Activated CD8-positive, alpha-beta memory T cell treated with anti-CD3 and anti-CD28 coated beads, Interleukin-2, amount 10 ng/mL, durations not matched to agents 7 days and 5 days (primary cell): ENCODE results near the gene CWC27. TPM values are rescaled to one million over a fixed set of nuclear protein-coding genes. Genes with fewer than 3 reads are reported as not detected.

Experiments used
- ATAC-seq: fragments of 150-1000 bp; cut with Tn5 transposase; one replicate; pipeline ENCODE4 v1.10.0; 2021; ENCODE audit warnings: moderate library complexity
- CTCF ChIA-PET: fragments of 350-600 bp; sonication (Branson Sonifier 250); formaldehyde crosslinking; loops from one replicate; lab custom pipeline; 2021; ENCODE audit warnings: antibody characterized with exemption; lab: Charles Lee
- DNase-seq: peaks from one replicate; pipeline ENCODE4 v3.0.0-alpha.2; 2020
- H3K27ac Mint-ChIP-seq: one replicate; pipeline ENCODE4 v1.8.0; 2021; ENCODE audit warnings: mild to moderate bottlenecking, mixed read lengths
- H3K27me3 Mint-ChIP-seq: one replicate; pipeline ENCODE4 v1.8.0; 2021; ENCODE audit warnings: mixed read lengths
- H3K36me3 Mint-ChIP-seq: one replicate; pipeline ENCODE4 v1.8.0; 2021; ENCODE audit warnings: mild to moderate bottlenecking, mixed read lengths
- H3K4me1 Mint-ChIP-seq: one replicate; pipeline ENCODE4 v1.8.0; 2021; ENCODE audit warnings: mixed read lengths
- H3K4me3 Mint-ChIP-seq: one replicate; pipeline ENCODE4 v1.8.0; 2021; ENCODE audit warnings: mild to moderate bottlenecking, moderate library complexity, mixed read lengths
- H3K9me3 Mint-ChIP-seq: one replicate; pipeline ENCODE4 v1.8.0; 2022; ENCODE audit warnings: low read depth, mixed read lengths
- total RNA-seq, 2 experiments: library from RNA; stranded (reverse); gene quantifications; one replicate each; pipeline ENCODE4 v1.2.3, GENCODE V29; 2021

CWC27 gene
- total RNA-seq, 2 experiments from 2014 or later = 24.2 to 27.0 TPM

- no peak overlapping the region for H3K4me3 Mint-ChIP-seq
- H3K27ac Mint-ChIP-seq = no peak overlapping the region
- DNase-seq (no peak), ATAC-seq (no peak)
- H3K27me3 Mint-ChIP-seq = no peaks in the 10 kb centered on the region
- H3K4me1 Mint-ChIP-seq = peaks cover 4% of the 10 kb centered on the region
- peaks cover 25% of the 10 kb centered on the region for H3K36me3 Mint-ChIP-seq
- H3K9me3 Mint-ChIP-seq = peaks cover 5% of the 10 kb centered on the region
- CTCF ChIA-PET = no interaction called here
These were observed 219.0 kb downstream of the CWC27 start for GRCh38 chr5:64987768-64988167.

GRCh38 chr5:65009207-65009606 lies 240.5 kb downstream of the CWC27 start:
- ATAC-seq (no peak), DNase-seq (no peak)
- Mint-ChIP-seq H3K27ac (no peak overlapping the region), H3K4me1 (peaks cover 2% of the 10 kb centered on the region), H3K9me3 (peaks cover under 1% of the 10 kb centered on the region), H3K27me3 (no peaks in the 10 kb centered on the region), H3K36me3 (peaks cover 3% of the 10 kb centered on the region), H3K4me3 (no peak overlapping the region)
- CTCF ChIA-PET = no interaction called here

- ATAC-seq (no peak), DNase-seq (no peak)
- H3K9me3 Mint-ChIP-seq = no peaks in the 10 kb centered on the region
- CTCF ChIA-PET = no interaction called here
- peaks cover 2% of the 10 kb centered on the region for H3K36me3 Mint-ChIP-seq
- H3K27me3 Mint-ChIP-seq = no peaks in the 10 kb centered on the region
- peaks cover 2% of the 10 kb centered on the region for H3K4me1 Mint-ChIP-seq
- no peak overlapping the region for H3K27ac Mint-ChIP-seq
- no peak overlapping the region for H3K4me3 Mint-ChIP-seq
These were observed 242.1 kb downstream of the CWC27 start for GRCh38 chr5:65010841-65011240.

DNA sequence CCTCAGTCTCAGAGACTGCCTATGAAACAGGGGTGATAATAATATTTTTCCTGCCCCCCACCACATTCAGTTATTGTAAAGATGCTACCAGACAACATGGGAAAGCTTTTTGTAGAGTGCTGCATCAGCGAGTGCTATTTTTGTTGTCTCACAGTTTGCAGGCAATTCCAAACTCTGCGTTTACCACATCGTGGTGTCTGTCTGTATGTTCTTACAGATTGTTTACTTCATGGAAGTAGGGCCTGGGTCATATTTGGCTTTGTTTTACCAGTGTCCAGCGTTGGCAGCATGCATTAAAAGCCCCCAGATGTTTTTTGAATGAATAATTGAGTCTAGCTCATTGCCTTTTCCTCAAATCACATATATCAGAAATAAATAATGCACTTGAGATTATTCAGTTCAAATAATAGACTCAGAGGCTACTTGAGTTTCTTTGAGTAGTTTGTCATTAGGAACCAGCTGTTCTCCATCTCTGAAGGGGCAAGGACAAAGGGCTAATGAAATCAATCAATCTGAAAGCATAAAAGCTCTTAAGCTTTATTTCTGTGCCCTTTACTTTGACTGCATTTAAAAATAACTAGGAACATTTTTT lies 243.7 kb downstream of the CWC27 start:
- DNase-seq (no peak), ATAC-seq (no peak)
- no peaks in the 10 kb centered on the region for H3K27me3 Mint-ChIP-seq
- H3K4me3 Mint-ChIP-seq = no peak overlapping the region
- peaks cover 4% of the 10 kb centered on the region for H3K4me1 Mint-ChIP-seq
- H3K9me3 Mint-ChIP-seq = no peaks in the 10 kb centered on the region
- H3K27ac Mint-ChIP-seq = no peak overlapping the region
- CTCF ChIA-PET = no interaction called here
- no peaks in the 10 kb centered on the region for H3K36me3 Mint-ChIP-seq

DNA sequence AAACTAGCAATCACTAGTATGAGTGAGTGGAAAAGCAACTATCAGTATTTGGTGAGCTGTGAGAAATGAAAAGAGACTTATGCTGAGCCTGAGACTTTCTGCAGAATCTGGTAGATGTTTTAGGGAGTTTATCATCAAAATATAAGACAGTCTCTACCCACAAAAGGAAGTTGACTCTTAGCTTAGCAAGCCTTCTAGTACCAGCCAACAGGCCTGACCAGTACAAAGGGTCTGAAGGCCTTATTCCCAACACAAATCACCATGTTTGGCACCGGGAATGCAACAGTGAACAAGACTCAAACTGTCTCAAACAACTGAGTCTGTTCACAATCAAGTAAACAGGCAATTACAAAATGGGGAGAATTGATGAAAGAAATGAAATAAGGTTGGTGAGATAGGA lies 244.4 kb downstream of the CWC27 start:
- Mint-ChIP-seq H3K9me3 (no peaks in the 10 kb centered on the region), H3K4me3 (no peak overlapping the region), H3K27me3 (no peaks in the 10 kb centered on the region), H3K4me1 (peaks cover 12% of the 10 kb centered on the region), H3K27ac (no peak overlapping the region), H3K36me3 (no peaks in the 10 kb centered on the region)
- CTCF ChIA-PET = interaction anchor here (0.9 kb wide), 1 partner anchor 22 kb away, joined by 3 read pairs; no protein-coding TSS in a partner anchor
- ATAC-seq = no peak
- DNase-seq = no peak

GRCh38 chr5:65014769-65015168 lies 246.0 kb downstream of the CWC27 start:
- Mint-ChIP-seq H3K27ac (no peak overlapping the region), H3K4me1 (peaks cover 19% of the 10 kb centered on the region), H3K9me3 (no peaks in the 10 kb centered on the region), H3K36me3 (peaks cover 6% of the 10 kb centered on the region), H3K4me3 (no peak overlapping the region), H3K27me3 (no peaks in the 10 kb centered on the region)
- CTCF ChIA-PET = no interaction called here
- no peak for ATAC-seq
- DNase-seq = no peak

DNA sequence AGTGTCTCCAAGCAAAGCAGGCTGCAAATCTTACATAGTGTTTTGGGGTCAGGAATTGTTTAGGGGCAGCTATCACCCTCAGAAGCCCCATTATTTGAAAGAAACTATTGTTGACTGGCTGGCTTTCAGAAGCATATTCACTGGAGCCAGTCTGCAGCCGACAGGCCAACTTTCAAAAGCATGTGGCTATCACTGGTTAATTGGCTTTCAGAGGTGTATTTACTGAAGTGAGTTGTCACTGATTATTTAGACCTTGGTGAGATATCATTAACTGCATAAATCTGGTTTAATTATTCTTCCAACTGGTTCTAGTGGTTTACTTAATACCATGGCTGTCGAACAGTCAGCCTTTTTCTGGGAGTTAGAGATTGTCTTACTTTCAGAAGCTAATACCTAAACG lies 247.0 kb downstream of the CWC27 start:
- peaks cover 27% of the 10 kb centered on the region for H3K4me1 Mint-ChIP-seq
- peaks cover 7% of the 10 kb centered on the region for H3K36me3 Mint-ChIP-seq
- no peak overlapping the region for H3K4me3 Mint-ChIP-seq
- H3K27ac Mint-ChIP-seq = no peak overlapping the region
- no peaks in the 10 kb centered on the region for H3K27me3 Mint-ChIP-seq
- DNase-seq (no peak), ATAC-seq (no peak)
- CTCF ChIA-PET = no interaction called here
- no peaks in the 10 kb centered on the region for H3K9me3 Mint-ChIP-seq

- Mint-ChIP-seq H3K27ac (no peak overlapping the region), H3K4me3 (no peak overlapping the region), H3K4me1 (peaks cover 45% of the 10 kb centered on the region), H3K36me3 (peaks cover 7% of the 10 kb centered on the region), H3K27me3 (no peaks in the 10 kb centered on the region), H3K9me3 (no peaks in the 10 kb centered on the region)
- no peak for DNase-seq
- CTCF ChIA-PET = no interaction called here
- ATAC-seq = no peak
These were observed 248.9 kb downstream of the CWC27 start for GRCh38 chr5:65017636-65018035.

- Mint-ChIP-seq H3K27me3 (no peaks in the 10 kb centered on the region), H3K36me3 (peaks cover 7% of the 10 kb centered on the region), H3K27ac (no peak overlapping the region), H3K9me3 (no peaks in the 10 kb centered on the region), H3K4me3 (no peak overlapping the region), H3K4me1 (peaks cover 43% of the 10 kb centered on the region)
- DNase-seq (no peak), ATAC-seq (no peak)
- CTCF ChIA-PET = interaction anchor here (1.6 kb wide), 1 partner anchor 15 kb away, joined by 5 read pairs; no protein-coding TSS in a partner anchor
These were observed 250.0 kb downstream of the CWC27 start for GRCh38 chr5:65018763-65019162.

DNA sequence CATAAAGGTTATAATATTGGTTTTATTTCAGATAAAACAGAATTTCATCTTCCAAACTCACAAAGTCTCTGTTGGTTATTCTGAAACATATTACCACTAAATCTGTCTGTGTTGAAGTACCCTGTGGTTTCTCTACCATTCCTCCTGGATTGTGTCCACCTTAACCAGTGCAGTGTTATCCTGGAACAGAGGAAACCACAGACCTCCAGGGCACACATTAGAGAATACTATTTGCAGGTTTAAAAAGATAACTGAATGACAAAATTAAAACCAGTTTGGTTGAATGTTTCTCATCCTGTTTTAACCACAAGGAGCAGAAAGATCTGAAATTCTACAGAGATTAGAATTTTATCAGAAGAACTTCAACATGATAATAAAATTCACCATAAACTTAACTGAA lies 251.8 kb downstream of the CWC27 start:
- DNase-seq (no peak), ATAC-seq (no peak)
- CTCF ChIA-PET = interaction anchor here (1.6 kb wide), 1 partner anchor 13 kb away, joined by 5 read pairs; no protein-coding TSS in a partner anchor
- H3K27me3 Mint-ChIP-seq = no peaks in the 10 kb centered on the region
- no peaks in the 10 kb centered on the region for H3K9me3 Mint-ChIP-seq
- H3K4me3 Mint-ChIP-seq = no peak overlapping the region
- H3K4me1 Mint-ChIP-seq = peaks cover 43% of the 10 kb centered on the region
- H3K36me3 Mint-ChIP-seq = peaks cover 7% of the 10 kb centered on the region
- H3K27ac Mint-ChIP-seq = no peak overlapping the region

GRCh38 chr5:65021527-65022226 lies 252.9 kb downstream of the CWC27 start:
- H3K36me3 Mint-ChIP-seq = peaks cover 7% of the 10 kb centered on the region
- CTCF ChIA-PET = interaction anchor here (1.4 kb wide), 1 partner anchor 16 kb away, joined by 3 read pairs; no protein-coding TSS in a partner anchor
- DNase-seq = no peak
- peak; percentile 63 for ATAC-seq
- H3K9me3 Mint-ChIP-seq = no peaks in the 10 kb centered on the region
- peak overlapping the region; percentile 35 for H3K27ac Mint-ChIP-seq
- peaks cover 46% of the 10 kb centered on the region for H3K4me1 Mint-ChIP-seq
- no peaks in the 10 kb centered on the region for H3K27me3 Mint-ChIP-seq
- H3K4me3 Mint-ChIP-seq = no peak overlapping the region

GRCh38 chr5:65022932-65023331 lies 254.2 kb downstream of the CWC27 start:
- no peaks in the 10 kb centered on the region for H3K9me3 Mint-ChIP-seq
- peaks cover 9% of the 10 kb centered on the region for H3K36me3 Mint-ChIP-seq
- no peak overlapping the region for H3K27ac Mint-ChIP-seq
- H3K4me3 Mint-ChIP-seq = no peak overlapping the region
- no peaks in the 10 kb centered on the region for H3K27me3 Mint-ChIP-seq
- DNase-seq (no peak), ATAC-seq (no peak)
- H3K4me1 Mint-ChIP-seq = peaks cover 47% of the 10 kb centered on the region
- CTCF ChIA-PET = interaction anchor here (1.4 kb wide), 1 partner anchor 15 kb away, joined by 3 read pairs; no protein-coding TSS in a partner anchor

DNA sequence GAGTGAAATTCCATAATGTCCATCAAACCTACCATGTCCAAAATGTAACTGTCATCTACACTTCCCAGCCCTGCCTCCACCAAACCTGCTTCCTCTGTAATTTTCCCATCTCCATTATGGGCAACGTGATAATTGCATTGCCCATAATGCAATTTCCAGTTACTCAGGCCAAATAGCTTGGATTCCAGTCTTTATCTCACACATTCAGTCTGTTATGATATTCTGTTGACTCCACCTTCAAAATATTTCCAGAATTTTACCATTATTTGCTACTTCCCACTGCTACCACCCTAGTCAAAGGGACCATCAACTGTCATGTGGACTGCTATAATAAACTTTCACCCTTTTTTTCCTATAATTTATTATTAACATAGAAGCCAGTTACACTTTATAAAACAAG lies 256.0 kb downstream of the CWC27 start:
- Mint-ChIP-seq H3K27me3 (no peaks in the 10 kb centered on the region), H3K4me3 (no peak overlapping the region), H3K27ac (no peak overlapping the region), H3K36me3 (peaks cover 3% of the 10 kb centered on the region), H3K9me3 (no peaks in the 10 kb centered on the region), H3K4me1 (peaks cover 39% of the 10 kb centered on the region)
- ATAC-seq = no peak
- CTCF ChIA-PET = interaction anchor here (0.7 kb wide), 1 partner anchor 259 kb away, joined by 3 read pairs; no protein-coding TSS in a partner anchor
- no peak for DNase-seq
